Fibroblast of lung (primary cell): Measurements from ENCODE around the gene TMEM217. TPM values are rescaled to one million over a fixed set of nuclear protein-coding genes. Genes with fewer than 3 reads are reported as not detected.

Experiments
- DNase-seq, 2 donors: peaks; one replicate each; pipeline versions ENCODE4 v3.0.0 to v3.0.0-alpha.2; 2010; ENCODE audit warnings: low read depth in 2 of 2
- H2AFZ ChIP-seq: 2 replicates; pipeline ENCODE4 v1.5.1; 2012; ENCODE audit warnings: low read length, control low read depth, inconsistent platforms
- H3K27ac ChIP-seq: 2 replicates; pipeline ENCODE4 v1.5.1; 2011; ENCODE audit warnings: low read length, control low read depth; ENCODE audit not compliant: insufficient read depth
- H3K27me3 ChIP-seq: 2 replicates; pipeline ENCODE4 v1.5.1; 2011; ENCODE audit warnings: mild to moderate bottlenecking, low read length; ENCODE audit not compliant: control insufficient read depth, insufficient read depth
- H3K36me3 ChIP-seq: 2 replicates; pipeline ENCODE4 v1.5.1; 2011; ENCODE audit warnings: low read length; ENCODE audit not compliant: control insufficient read depth, insufficient read depth
- H3K4me1 ChIP-seq: 2 replicates; pipeline ENCODE4 v1.5.1; 2011; ENCODE audit warnings: low read length; ENCODE audit not compliant: control insufficient read depth, insufficient read depth; ENCODE audit errors: extremely low read depth
- H3K4me2 ChIP-seq: 2 replicates; pipeline ENCODE4 v1.5.1; 2011; ENCODE audit warnings: low read length, control low read depth; ENCODE audit not compliant: insufficient read depth; ENCODE audit errors: extremely low read depth
- H3K4me3 ChIP-seq, 4 experiments: fragments of 200-600 bp in 1 of 4; sonication (generic) in 1 of 4; replicated peaks in 1 of 4; 2 replicates each; pipeline ENCODE4 v1.5.1; 2011 to 2016; ENCODE audit warnings: low read length in 4 of 4, low read depth in 3 of 4, mild to moderate bottlenecking in 3 of 4, control low read depth in 2 of 4, inconsistent platforms in 1 of 4, mixed read lengths in 1 of 4; ENCODE audit not compliant: insufficient read depth in 1 of 4; ENCODE audit errors: control extremely low read depth in 1 of 4
- H3K79me2 ChIP-seq: 2 replicates; pipeline ENCODE4 v1.5.1; 2012; ENCODE audit warnings: mild to moderate bottlenecking, low read length, inconsistent platforms; ENCODE audit not compliant: control insufficient read depth, insufficient read depth
- H3K9ac ChIP-seq: 2 replicates; pipeline ENCODE4 v1.5.1; 2011; ENCODE audit warnings: mild to moderate bottlenecking, low read length, control low read depth; ENCODE audit not compliant: insufficient read depth
- H3K9me3 ChIP-seq: 2 replicates; pipeline ENCODE4 v1.5.1; 2012; ENCODE audit warnings: low read depth, low read length; ENCODE audit not compliant: control insufficient read depth, insufficient read depth
- H4K20me1 ChIP-seq: 2 replicates; pipeline ENCODE4 v1.5.1; 2011; ENCODE audit warnings: low read length; ENCODE audit not compliant: control insufficient read depth, insufficient read depth; ENCODE audit errors: extremely low read depth
- EZH2 ChIP-seq: IDR thresholded peaks from 2 replicates; pipeline ENCODE4 v1.5.1; 2012; ENCODE audit warnings: low read length, control low read depth, mild to moderate bottlenecking; ENCODE audit errors: missing control alignments
- polyA plus RNA-seq, 2 donors: library from polyadenylated mRNA; depleted of rRNA in 1 of 2; stranded (reverse) in 1 of 2; unstranded in 1 of 2; fragments of >200 nt; gene quantifications; 2 replicates each; pipeline ENCODE4 v1.2.1, GENCODE V29; 2011 to 2012; ENCODE audit warnings: missing spikeins in 1 of 2
- total RNA-seq: library from RNA; depleted of rRNA; stranded (reverse); fragments of >200 nt; gene quantifications from 2 replicates; pipeline ENCODE4 v1.2.1, GENCODE V29; 2014
- TF ChIP-seq, protein P1 (sequence below), 2 donors: IDR thresholded peaks in 1 of 2; conservative IDR thresholded peaks in 1 of 2; 1 replicate in 1 of 2; 2 replicates in 1 of 2; pipeline ENCODE4 v1.5.1; 2011 to 2012; ENCODE audit warnings: low read length in 2 of 2, control low read depth in 1 of 2, inconsistent platforms in 1 of 2, low read depth in 1 of 2, mild to moderate bottlenecking in 1 of 2

The TMEM217 gene
- total and polyA plus RNA-seq, 2 donors (not counting 1 experiment from before 2014, with no cell fraction given): 3.1 to 4.0 TPM

- H4K20me1 ChIP-seq: no peaks in the 10 kb centered on the region
- H3K9ac ChIP-seq: no peak overlapping the region
- H3K9me3 ChIP-seq: no peaks in the 10 kb centered on the region
- no peaks in the 10 kb centered on the region for H3K79me2 ChIP-seq
- no peak overlapping the region for H3K4me2 ChIP-seq
- no peak overlapping the region for H2AFZ ChIP-seq
- no peaks in the 10 kb centered on the region for H3K4me1 ChIP-seq
- H3K27ac ChIP-seq: no peak overlapping the region
- no peak overlapping the region for H3K4me3 ChIP-seq
- H3K27me3 ChIP-seq: peaks cover 6% of the 10 kb centered on the region
- no peak for TF ChIP-seq EZH2
- TF ChIP-seq, protein P1, sequence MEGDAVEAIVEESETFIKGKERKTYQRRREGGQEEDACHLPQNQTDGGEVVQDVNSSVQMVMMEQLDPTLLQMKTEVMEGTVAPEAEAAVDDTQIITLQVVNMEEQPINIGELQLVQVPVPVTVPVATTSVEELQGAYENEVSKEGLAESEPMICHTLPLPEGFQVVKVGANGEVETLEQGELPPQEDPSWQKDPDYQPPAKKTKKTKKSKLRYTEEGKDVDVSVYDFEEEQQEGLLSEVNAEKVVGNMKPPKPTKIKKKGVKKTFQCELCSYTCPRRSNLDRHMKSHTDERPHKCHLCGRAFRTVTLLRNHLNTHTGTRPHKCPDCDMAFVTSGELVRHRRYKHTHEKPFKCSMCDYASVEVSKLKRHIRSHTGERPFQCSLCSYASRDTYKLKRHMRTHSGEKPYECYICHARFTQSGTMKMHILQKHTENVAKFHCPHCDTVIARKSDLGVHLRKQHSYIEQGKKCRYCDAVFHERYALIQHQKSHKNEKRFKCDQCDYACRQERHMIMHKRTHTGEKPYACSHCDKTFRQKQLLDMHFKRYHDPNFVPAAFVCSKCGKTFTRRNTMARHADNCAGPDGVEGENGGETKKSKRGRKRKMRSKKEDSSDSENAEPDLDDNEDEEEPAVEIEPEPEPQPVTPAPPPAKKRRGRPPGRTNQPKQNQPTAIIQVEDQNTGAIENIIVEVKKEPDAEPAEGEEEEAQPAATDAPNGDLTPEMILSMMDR (conservative IDR thresholded peaks at IDR 0.05 in 1 of 2, IDR thresholded peaks at IDR 0.05 in 1 of 2; ENCODE audit: low read depth in 1 of 2, low read length in 2 of 2): no peak
- no peaks in the 10 kb centered on the region for H3K36me3 ChIP-seq
- peak; percentile 46 to 56 for DNase-seq
Measured at GRCh38 chr6:37204014-37204751, 53.8 kb downstream of the TMEM217 start.

DNA sequence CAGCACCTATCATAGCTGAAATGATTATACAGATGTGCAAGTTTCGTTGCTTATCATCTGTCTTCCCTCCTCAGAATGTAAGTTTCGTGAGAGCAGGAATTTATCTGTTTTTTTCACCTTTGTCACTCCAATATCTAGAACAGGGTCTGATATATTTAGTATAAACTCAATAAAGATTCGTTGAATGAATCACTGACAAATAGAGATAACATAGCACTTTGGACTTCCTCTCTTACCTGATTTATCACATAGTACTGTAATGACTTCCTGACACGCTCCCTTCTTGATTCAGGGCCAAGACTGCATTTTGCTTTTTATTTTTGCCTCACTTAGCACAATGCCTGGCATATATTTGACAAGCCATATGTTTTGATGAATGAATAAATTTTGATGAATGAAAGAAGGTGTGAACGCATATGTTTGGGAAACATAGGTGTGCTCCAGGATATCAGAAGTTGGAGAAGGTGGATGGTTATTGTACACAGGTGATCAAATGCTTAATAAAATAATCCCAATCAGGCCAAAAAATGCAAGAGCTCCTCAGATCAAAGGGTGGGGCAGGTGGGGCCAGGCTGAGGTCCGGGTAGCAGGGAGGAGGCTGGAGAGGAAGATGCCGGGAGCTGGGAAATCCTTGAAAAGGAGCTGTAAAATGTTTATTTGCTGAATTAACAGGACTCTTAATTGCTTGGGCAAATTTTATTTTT, 55.0 kb downstream of the TMEM217 start:
- no peak overlapping the region for H2AFZ ChIP-seq
- no peak for DNase-seq
- TF ChIP-seq, protein P1 (conservative IDR thresholded peaks at IDR 0.05 in 1 of 2, IDR thresholded peaks at IDR 0.05 in 1 of 2; ENCODE audit: low read depth in 1 of 2, low read length in 2 of 2): no peak
- H3K27ac ChIP-seq: no peak overlapping the region
- no peaks in the 10 kb centered on the region for H3K9me3 ChIP-seq
- H3K4me2 ChIP-seq: no peak overlapping the region
- peaks cover 6% of the 10 kb centered on the region for H3K27me3 ChIP-seq
- no peaks in the 10 kb centered on the region for H3K79me2 ChIP-seq
- no peaks in the 10 kb centered on the region for H3K36me3 ChIP-seq
- no peaks in the 10 kb centered on the region for H4K20me1 ChIP-seq
- H3K4me3 ChIP-seq: no peak overlapping the region
- H3K9ac ChIP-seq: no peak overlapping the region
- H3K4me1 ChIP-seq: no peaks in the 10 kb centered on the region

- Histone ChIP-seq H3K27ac (no peak overlapping the region), H3K4me3 (no peak overlapping the region), H3K9me3 (no peaks in the 10 kb centered on the region), H3K4me2 (no peak overlapping the region), H2AFZ (no peak overlapping the region), H3K79me2 (no peaks in the 10 kb centered on the region), H4K20me1 (no peaks in the 10 kb centered on the region), H3K9ac (no peak overlapping the region), H3K4me1 (no peaks in the 10 kb centered on the region), H3K27me3 (peaks cover 6% of the 10 kb centered on the region), H3K36me3 (no peaks in the 10 kb centered on the region)
- no peak for DNase-seq
- TF ChIP-seq EZH2: no peak
- TF ChIP-seq, protein P1 (conservative IDR thresholded peaks at IDR 0.05 in 1 of 2, IDR thresholded peaks at IDR 0.05 in 1 of 2; ENCODE audit: low read depth in 1 of 2, low read length in 2 of 2): no peak
Measured at GRCh38 chr6:37201726-37202125, 56.2 kb downstream of the TMEM217 start.
